AG04449 (cell line): ENCODE results near the gene CLTC.

ENCODE experiments used
- CTCF ChIA-PET: fragments of 350-600 bp; formaldehyde crosslinking; extraction: SDS; loops from one replicate; lab custom pipeline; 2021; ENCODE audit warnings: antibody characterized with exemption; lab: Yijun Ruan, JAX
- POLR2A ChIA-PET: fragments of 400-600, 350-600 bp; formaldehyde crosslinking; extraction: SDS; loops from one replicate; lab custom pipeline; 2020; ENCODE audit warnings: antibody characterized with exemption, inconsistent platforms; lab: Yijun Ruan, JAX
- DNase-seq: peaks from one replicate; pipeline ENCODE4 v3.0.0-alpha.2; 2010; ENCODE audit warnings: low read depth, low spot score
- H3K4me3 ChIP-seq: 2 replicates; pipeline ENCODE4 v1.5.1; 2011; ENCODE audit warnings: low read depth, mild to moderate bottlenecking, control low read depth, low read length
- TF ChIP-seq, protein P1 (sequence below): IDR thresholded peaks from one replicate; pipeline ENCODE4 v1.5.1; 2011; ENCODE audit warnings: mild to moderate bottlenecking, moderate library complexity, low read length, control low read depth, inconsistent platforms; ENCODE audit not compliant: insufficient read depth; ENCODE audit errors: missing control alignments

The CLTC gene

DNA sequence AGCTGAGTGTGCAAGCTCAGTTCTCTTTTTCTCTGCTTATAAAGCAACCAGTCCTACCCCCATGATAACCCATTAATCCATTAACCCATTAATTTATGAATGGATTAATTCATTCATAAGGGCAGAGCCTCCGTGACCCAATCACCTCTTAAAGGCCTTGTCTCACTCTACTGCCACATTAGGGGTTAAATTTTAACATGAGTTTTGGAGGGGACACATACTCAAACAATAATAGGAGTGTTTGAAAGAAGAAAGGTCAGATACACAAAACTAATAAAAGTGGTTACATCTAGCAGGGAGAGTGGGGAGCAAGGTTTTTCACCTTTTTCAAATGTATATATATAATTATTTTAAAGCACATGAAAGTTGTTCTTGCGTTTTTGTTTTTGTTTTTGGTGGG is 94.6 kb downstream of the CLTC start:
- TF ChIP-seq, protein P1, sequence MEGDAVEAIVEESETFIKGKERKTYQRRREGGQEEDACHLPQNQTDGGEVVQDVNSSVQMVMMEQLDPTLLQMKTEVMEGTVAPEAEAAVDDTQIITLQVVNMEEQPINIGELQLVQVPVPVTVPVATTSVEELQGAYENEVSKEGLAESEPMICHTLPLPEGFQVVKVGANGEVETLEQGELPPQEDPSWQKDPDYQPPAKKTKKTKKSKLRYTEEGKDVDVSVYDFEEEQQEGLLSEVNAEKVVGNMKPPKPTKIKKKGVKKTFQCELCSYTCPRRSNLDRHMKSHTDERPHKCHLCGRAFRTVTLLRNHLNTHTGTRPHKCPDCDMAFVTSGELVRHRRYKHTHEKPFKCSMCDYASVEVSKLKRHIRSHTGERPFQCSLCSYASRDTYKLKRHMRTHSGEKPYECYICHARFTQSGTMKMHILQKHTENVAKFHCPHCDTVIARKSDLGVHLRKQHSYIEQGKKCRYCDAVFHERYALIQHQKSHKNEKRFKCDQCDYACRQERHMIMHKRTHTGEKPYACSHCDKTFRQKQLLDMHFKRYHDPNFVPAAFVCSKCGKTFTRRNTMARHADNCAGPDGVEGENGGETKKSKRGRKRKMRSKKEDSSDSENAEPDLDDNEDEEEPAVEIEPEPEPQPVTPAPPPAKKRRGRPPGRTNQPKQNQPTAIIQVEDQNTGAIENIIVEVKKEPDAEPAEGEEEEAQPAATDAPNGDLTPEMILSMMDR: no peak
- ChIA-PET POLR2A (interaction anchor here (0.6 kb wide), 1 partner anchor 145 kb away, joined by 3 read pairs; no protein-coding TSS in a partner anchor), CTCF (interaction anchor here (1.6 kb wide), 1 partner anchor 145 kb away, joined by 4 read pairs; no protein-coding TSS in a partner anchor)
- no peak for DNase-seq
- H3K4me3 ChIP-seq: no peak overlapping the region

DNA sequence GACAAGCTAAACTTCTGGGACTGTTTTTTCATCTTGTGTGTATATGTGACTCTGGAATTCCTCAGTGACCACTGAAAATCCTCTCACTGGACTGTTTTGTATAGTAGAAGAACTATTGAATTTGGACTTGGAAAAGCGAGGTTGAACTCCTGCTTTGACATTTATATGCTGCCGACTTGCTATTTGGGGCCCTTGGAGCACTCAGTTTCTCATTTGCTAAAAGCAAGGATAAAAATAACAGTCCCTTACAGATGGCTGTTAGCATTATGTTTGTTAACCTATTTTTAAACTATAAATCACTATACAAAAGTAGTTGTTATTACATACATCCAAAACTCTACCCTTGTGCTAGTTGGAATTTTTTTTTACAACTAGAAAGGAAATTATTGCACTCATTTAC is 96.7 kb downstream of the CLTC start:
- ChIA-PET POLR2A (no interaction called here), CTCF (interaction anchor here (0.6 kb wide), 1 partner anchor 33 kb away, joined by 3 read pairs; no protein-coding TSS in a partner anchor)
- TF ChIP-seq, protein P1: no peak
- DNase-seq: no peak
- H3K4me3 ChIP-seq: no peak overlapping the region

DNA sequence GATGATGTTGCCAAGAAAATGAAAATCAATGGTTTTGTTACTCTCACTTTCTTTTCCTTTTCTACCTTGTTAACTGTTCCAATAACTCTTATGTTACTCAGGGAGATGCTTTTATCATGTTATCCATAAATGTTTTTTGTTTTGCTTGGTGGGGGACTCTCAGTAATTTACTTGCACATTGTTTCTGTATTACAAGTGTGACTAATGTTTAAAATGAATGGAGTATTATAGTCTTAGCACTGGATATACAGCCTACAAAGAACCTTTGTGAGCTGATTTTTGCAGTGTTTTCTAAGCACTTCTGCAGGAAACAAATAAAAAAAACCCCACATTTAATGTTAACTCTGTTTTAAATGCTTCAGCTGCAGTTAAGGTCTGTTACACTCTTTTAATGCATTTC is 99.8 kb downstream of the CLTC start:
- DNase-seq: no peak
- TF ChIP-seq, protein P1: no peak
- no peak overlapping the region for H3K4me3 ChIP-seq
- ChIA-PET CTCF (no interaction called here), POLR2A (interaction anchor here (1.1 kb wide), 1 partner anchor 100 kb away, joined by 3 read pairs; the partner anchor contains the start of gene CLTC)

DNA sequence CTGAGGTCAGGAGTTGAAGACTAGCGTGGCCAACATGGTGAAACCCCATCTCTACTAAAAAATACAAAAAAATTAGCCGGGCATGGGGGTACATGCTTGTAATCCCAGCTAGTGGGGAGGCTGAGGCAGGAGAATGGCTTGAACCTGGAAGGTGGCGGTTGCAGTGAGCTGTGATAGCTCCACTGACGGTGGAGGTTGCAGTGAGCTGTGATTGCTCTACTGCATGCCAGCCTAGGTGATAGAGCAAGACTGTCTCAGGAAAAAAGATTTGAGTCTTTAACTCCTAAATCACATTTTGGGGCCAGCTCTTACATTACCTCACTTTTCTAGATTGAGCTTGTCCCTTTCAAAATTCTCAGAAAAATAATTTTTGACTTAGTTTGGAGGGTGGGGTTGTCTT is 102.9 kb downstream of the CLTC start:
- TF ChIP-seq, protein P1: no peak
- POLR2A ChIA-PET: no interaction called here
- CTCF ChIA-PET: no interaction called here
- no peak for DNase-seq
- H3K4me3 ChIP-seq: no peak overlapping the region

DNA sequence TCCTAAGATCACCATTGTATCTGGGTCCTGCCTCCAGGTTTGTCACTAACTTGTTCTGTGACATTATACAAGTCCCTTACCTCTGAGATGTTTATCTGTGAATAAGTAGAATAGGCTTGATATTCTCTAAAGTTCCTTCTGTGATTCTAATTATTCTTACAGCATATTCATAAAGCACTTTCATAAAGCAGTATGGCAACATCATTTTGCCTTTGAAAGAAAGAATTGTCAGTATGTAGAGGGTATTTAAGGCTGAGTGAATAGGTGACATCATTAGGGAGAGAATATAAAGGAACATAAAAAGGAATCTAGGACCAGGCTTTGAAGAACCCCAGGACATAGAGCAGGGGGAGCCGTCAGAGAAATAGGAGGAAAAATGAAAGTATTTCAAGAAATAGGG is 103.3 kb downstream of the CLTC start:
- ChIA-PET CTCF (no interaction called here), POLR2A (no interaction called here)
- TF ChIP-seq, protein P1: no peak
- H3K4me3 ChIP-seq: no peak overlapping the region
- DNase-seq: no peak

DNA sequence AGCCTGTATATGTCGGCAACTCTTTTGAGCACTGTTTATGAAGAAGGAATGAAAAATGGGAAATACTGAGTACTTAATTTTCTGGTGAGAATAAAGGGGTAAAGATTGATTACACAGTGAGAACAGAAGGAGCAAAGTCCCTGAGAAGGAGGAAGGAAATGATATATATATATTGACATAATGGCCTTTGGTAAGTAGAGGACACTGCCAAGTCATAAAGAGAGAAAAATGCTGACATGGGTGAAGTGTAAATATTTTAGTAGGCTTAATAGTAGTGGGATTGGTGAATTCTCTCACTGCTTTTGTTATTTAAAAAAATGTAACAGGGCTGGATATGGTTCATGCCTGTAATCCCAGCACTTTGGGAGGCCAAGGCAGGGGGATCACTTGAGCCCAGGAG is 103.9 kb downstream of the CLTC start:
- POLR2A ChIA-PET: no interaction called here
- CTCF ChIA-PET: interaction anchor here (1.1 kb wide), 1 partner anchor 130 kb away, joined by 3 read pairs; no protein-coding TSS in a partner anchor
- no peak for DNase-seq
- TF ChIP-seq, protein P1: no peak
- no peak overlapping the region for H3K4me3 ChIP-seq
